Midbrain (tissue), 1 donor: Measurements from ENCODE around the gene ZNF423.

Experiments
- DNase-seq: peaks from one replicate; lab custom pipeline; 2025; lab: John Stamatoyannopoulos, UW

ZNF423 gene

GRCh38 chr16:49643429-49644144 is 212.3 kb downstream of the ZNF423 start:
- no peak for DNase-seq

- DNase-seq, result no peak
Observed at GRCh38 chr16:49641250-49641649, 214.7 kb downstream of the ZNF423 start.

GRCh38 chr16:49640581-49640980 is 215.3 kb downstream of the ZNF423 start:
- no peak for DNase-seq

GRCh38 chr16:49639739-49640431 is 216.0 kb downstream of the ZNF423 start:
- peak; percentile 33 for DNase-seq

GRCh38 chr16:49638673-49639610 is 217.0 kb downstream of the ZNF423 start:
- no peak for DNase-seq

GRCh38 chr16:49637933-49638672 is 217.8 kb downstream of the ZNF423 start:
- DNase-seq, result no peak

GRCh38 chr16:49637511-49637910 is 218.4 kb downstream of the ZNF423 start:
- DNase-seq, result no peak

- DNase-seq, result no peak
Observed at GRCh38 chr16:49636608-49637007, 219.3 kb downstream of the ZNF423 start.

GRCh38 chr16:49635591-49636581 is 220.0 kb downstream of the ZNF423 start:
- no peak for DNase-seq

- DNase-seq, result no peak
Observed at GRCh38 chr16:49635009-49635350, 220.9 kb downstream of the ZNF423 start.

- no peak for DNase-seq
Observed at GRCh38 chr16:49634235-49635008, 221.5 kb downstream of the ZNF423 start.

- no peak for DNase-seq
Observed at GRCh38 chr16:49632795-49633184, 223.1 kb downstream of the ZNF423 start.

GRCh38 chr16:49632086-49632794 is 223.7 kb downstream of the ZNF423 start:
- no peak for DNase-seq

GRCh38 chr16:49631187-49632041 is 224.5 kb downstream of the ZNF423 start:
- no peak for DNase-seq

GRCh38 chr16:49630783-49631182 is 225.1 kb downstream of the ZNF423 start:
- DNase-seq, result no peak

- DNase-seq, result no peak
Observed at GRCh38 chr16:49629851-49630250, 226.1 kb downstream of the ZNF423 start.

GRCh38 chr16:49628148-49628547 is 227.8 kb downstream of the ZNF423 start:
- DNase-seq, result no peak
